Spinal cord (tissue), 10 donors: ENCODE measurements around the gene PGAP6. TPM values are rescaled to one million over a fixed set of nuclear protein-coding genes. Genes with fewer than 3 reads are reported as not detected.
"Not testable (repeated sequence)": the region's sequence is repeated elsewhere in the genome, so short reads cannot be mapped to it uniquely, and the experiment has no call there.

Experiments used
- DNase-seq, 6 donors: peaks; one replicate each; pipeline versions ENCODE4 v3.0.0 to v3.0.0-alpha.2; 2013 to 2015; ENCODE audit warnings: low spot score in 6 of 6, low read depth in 4 of 6
- H3K27ac ChIP-seq: one replicate; pipeline ENCODE4 v1.5.1; 2013; ENCODE audit warnings: low read depth, low read length, control low read depth
- H3K27me3 ChIP-seq: one replicate; pipeline ENCODE4 v1.6.1; 2013; ENCODE audit warnings: low read length; ENCODE audit not compliant: control insufficient read depth, insufficient read depth
- H3K36me3 ChIP-seq: one replicate; pipeline ENCODE4 v1.6.1; 2013; ENCODE audit warnings: low read length; ENCODE audit not compliant: control insufficient read depth, insufficient read depth
- H3K4me1 ChIP-seq: one replicate; pipeline ENCODE4 v1.6.1; 2013; ENCODE audit warnings: low read length; ENCODE audit not compliant: control insufficient read depth, insufficient read depth
- H3K4me3 ChIP-seq: one replicate; pipeline ENCODE4 v1.5.1; 2013; ENCODE audit warnings: low read depth, low read length, control low read depth
- H3K9me3 ChIP-seq: one replicate; pipeline ENCODE4 v1.6.1; 2013; ENCODE audit warnings: low read length; ENCODE audit not compliant: control insufficient read depth, insufficient read depth
- WGBS: methylation state at CpG from one replicate; pipeline ENCODE4 v1.1.5; 2013; ENCODE audit warnings: missing lambda C conversion rate; ENCODE audit not compliant: insufficient coverage; 5-methylcytosine and 5-hydroxymethylcytosine counted together
- polyA plus RNA-seq, 2 donors: library from polyadenylated mRNA; unstranded; fragments of 120-200 nt; gene quantifications; one replicate each; pipeline ENCODE4 v1.2.1, GENCODE V29; 2013; ENCODE audit not compliant: insufficient read length in 2 of 2
- total RNA-seq, 2 donors: library from RNA; depleted of rRNA in 1 of 2; stranded (reverse); fragments of 120-200 nt in 1 of 2; fragments of >200 nt in 1 of 2; gene quantifications; one replicate each; pipeline versions ENCODE4 v1.2.3 to v1.2.4, GENCODE V29; 2013 to 2014
- donor health status: healthy.

Gene PGAP6
- total and polyA plus RNA-seq, 4 donors, result 17.3 to 70.3 (median 46.2) TPM

DNA sequence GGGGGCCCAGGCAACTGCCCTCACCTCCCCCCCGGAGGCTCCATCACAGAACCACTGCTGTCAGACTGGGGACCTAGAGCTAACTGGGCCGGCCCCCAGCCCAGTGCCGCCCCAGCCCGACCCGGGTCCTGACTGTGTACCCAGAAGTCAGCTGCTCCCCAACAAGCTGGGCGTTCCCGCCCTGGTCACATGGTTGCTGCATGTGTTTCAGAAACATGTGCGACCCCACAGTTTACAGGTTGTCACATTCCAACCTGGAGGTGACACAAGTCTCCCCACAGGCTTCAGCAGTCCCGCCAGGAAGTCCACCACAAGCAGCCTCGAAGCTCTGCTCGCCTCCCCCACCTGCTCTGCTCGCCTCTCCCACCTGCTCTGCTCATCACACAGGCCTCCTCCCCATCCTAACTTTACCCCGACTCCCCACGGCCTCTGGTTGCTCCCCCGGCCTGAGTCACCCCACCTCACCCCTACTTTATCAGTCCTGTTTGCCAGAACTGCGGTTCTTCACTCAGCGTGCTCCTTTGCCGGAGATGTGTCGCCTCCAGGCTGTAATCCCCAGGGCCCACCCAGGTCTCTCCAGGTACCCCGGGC is 12.4 kb downstream of the PGAP6 start:
- 86% methylated on average over 20 of the region's 20 CpGs for WGBS
- DNase-seq, result no peak
- H3K36me3 ChIP-seq, result peaks cover 78% of the 10 kb centered on the region
- no peak overlapping the region for H3K27ac ChIP-seq
- peaks cover 19% of the 10 kb centered on the region for H3K4me1 ChIP-seq
- no peaks in the 10 kb centered on the region for H3K9me3 ChIP-seq
- no peaks in the 10 kb centered on the region for H3K27me3 ChIP-seq
- peak overlapping the region; percentile 36 for H3K4me3 ChIP-seq

- 94% methylated on average over 29 of the region's 29 CpGs for WGBS
- Histone ChIP-seq H3K27me3 (no peaks in the 10 kb centered on the region), H3K9me3 (no peaks in the 10 kb centered on the region), H3K4me3 (no peak overlapping the region), H3K27ac (no peak overlapping the region), H3K36me3 (peaks cover 70% of the 10 kb centered on the region), H3K4me1 (peaks cover 23% of the 10 kb centered on the region)
- DNase-seq, result no peak
Observed at GRCh38 chr16:368388-369158, 13.2 kb downstream of the PGAP6 start.

- 96% methylated on average over 18 of the region's 18 CpGs for WGBS
- H3K27me3 ChIP-seq, result peaks cover 2% of the 10 kb centered on the region
- H3K27ac ChIP-seq, result no peak overlapping the region
- H3K4me1 ChIP-seq, result peaks cover 27% of the 10 kb centered on the region
- peaks cover 58% of the 10 kb centered on the region for H3K36me3 ChIP-seq
- no peak for DNase-seq
- no peak overlapping the region for H3K4me3 ChIP-seq
- no peaks in the 10 kb centered on the region for H3K9me3 ChIP-seq
Observed at GRCh38 chr16:367333-367903, 14.4 kb downstream of the PGAP6 start.

- Histone ChIP-seq H3K36me3 (peaks cover 49% of the 10 kb centered on the region), H3K4me3 (no peak overlapping the region), H3K27me3 (peaks cover 2% of the 10 kb centered on the region), H3K4me1 (peaks cover 37% of the 10 kb centered on the region), H3K27ac (no peak overlapping the region), H3K9me3 (no peaks in the 10 kb centered on the region)
- no peak for DNase-seq
- WGBS, result 87% methylated on average over 9 of the region's 10 CpGs
Observed at GRCh38 chr16:366476-366875, 15.3 kb downstream of the PGAP6 start.

GRCh38 chr16:364595-365491 is 16.9 kb downstream of the PGAP6 start:
- peaks cover 2% of the 10 kb centered on the region for H3K27me3 ChIP-seq
- H3K9me3 ChIP-seq, result no peaks in the 10 kb centered on the region
- H3K4me3 ChIP-seq, result no peak overlapping the region
- H3K27ac ChIP-seq, result no peak overlapping the region
- DNase-seq, result no peak
- H3K4me1 ChIP-seq, result peaks cover 27% of the 10 kb centered on the region
- H3K36me3 ChIP-seq, result peaks cover 40% of the 10 kb centered on the region
- WGBS, result 72% methylated on average over 17 of the region's 19 CpGs

DNA sequence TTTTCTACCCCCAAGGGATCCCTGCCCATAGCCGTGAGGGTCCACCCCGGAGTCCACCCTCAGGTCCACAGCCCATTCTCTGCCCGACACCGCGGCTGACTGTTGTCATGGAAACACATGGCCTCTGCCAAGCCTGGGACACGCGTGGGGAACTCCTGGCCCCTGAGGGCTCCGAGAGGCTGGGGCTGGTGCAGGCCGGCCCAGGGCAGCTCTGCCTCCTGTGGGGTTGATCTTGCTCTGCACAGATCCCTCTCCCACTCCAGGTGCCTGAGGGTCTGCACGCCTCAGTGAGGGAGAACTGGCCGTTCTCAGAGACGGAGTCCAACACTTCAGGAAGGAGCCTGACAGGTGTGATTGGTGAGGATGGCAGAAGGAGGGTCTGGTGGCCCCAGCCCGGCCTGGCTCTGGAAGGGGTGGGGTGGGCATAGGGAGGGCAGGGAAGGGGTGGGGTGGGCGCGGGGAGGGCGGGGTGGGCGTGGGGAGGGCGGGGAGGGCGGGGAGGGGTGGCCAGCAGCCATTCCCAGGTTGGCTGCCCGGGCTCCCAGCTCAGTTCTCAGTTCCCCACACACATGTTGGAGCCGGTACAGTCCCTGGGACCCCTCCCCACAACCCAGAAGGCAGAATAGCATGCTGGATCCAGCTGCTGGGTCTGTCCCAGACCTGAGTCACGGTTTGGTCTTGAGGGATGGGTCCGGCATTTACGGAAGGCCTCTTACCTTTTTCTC is 17.9 kb downstream of the PGAP6 start:
- 35% methylated on average over 14 of the region's 24 CpGs for WGBS
- H3K9me3 ChIP-seq, result no peaks in the 10 kb centered on the region
- no peak overlapping the region for H3K4me3 ChIP-seq
- peaks cover 2% of the 10 kb centered on the region for H3K27me3 ChIP-seq
- peaks cover 19% of the 10 kb centered on the region for H3K4me1 ChIP-seq
- DNase-seq, result no peak
- H3K36me3 ChIP-seq, result peaks cover 31% of the 10 kb centered on the region
- H3K27ac ChIP-seq, result no peak overlapping the region

DNA sequence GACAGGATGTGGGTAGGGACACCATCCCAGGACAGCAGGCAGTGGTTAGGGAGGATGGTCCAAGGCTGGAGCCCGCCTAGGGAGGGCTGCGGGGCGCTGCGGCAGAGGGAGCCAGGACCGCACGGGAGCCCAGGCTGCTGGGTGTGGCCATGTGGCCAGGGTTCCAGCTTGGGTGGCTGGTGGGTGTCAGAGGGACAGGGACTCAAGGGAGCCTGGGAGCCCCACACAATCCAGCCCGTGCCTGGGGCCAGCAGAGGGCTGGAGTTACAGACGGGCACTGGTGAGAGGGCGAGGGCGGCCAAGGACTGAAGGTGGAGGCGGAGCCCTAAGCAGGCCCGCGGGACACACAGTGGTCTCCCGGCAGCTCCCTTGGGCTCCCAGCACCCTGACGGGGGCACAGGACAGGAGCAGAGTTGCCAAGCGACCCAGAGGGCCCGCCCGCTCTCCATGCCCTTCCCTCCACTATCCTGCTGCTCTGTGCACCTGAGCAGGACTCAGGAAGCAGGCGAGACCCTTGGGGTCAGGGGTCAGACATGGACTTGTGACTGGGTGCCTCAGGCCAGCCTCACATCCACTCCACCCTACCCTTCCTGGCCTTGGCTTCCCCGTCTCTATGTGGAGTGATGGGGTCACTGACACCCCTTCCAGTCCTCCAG is 18.5 kb downstream of the PGAP6 start:
- H3K27me3 ChIP-seq, result peaks cover 2% of the 10 kb centered on the region
- no peaks in the 10 kb centered on the region for H3K9me3 ChIP-seq
- H3K4me1 ChIP-seq, result peaks cover 19% of the 10 kb centered on the region
- WGBS, result 67% methylated on average over 20 of the region's 20 CpGs
- H3K4me3 ChIP-seq, result no peak overlapping the region
- no peak for DNase-seq
- peaks cover 24% of the 10 kb centered on the region for H3K36me3 ChIP-seq
- H3K27ac ChIP-seq, result no peak overlapping the region

DNA sequence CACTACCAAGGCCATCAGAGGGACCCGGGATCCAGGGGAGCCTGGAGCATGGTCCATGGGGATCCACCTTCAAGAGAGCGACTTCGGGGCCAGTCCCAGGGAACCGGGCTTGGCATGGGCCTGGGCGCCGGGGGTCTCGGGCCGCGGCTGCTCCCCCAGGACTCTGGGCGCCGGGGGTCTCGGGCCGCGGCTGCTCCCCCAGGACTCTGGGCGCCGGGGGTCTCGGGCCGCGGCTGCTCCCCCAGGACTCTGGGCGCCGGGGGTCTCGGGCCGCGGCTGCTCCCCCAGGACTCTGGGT is 19.1 kb downstream of the PGAP6 start:
- not testable (repeated sequence) for H3K27ac ChIP-seq, H3K4me3 ChIP-seq, H3K9me3 ChIP-seq, DNase-seq, H3K27me3 ChIP-seq
- 93% methylated on average over 7 of the region's 24 CpGs for WGBS
- Histone ChIP-seq H3K4me1 (peaks cover 19% of the 10 kb centered on the region), H3K36me3 (peaks cover 19% of the 10 kb centered on the region)
